HT-29 (cell line): ENCODE results near the gene LYPD6B. TPM values are rescaled to one million over a fixed set of nuclear protein-coding genes. Genes with fewer than 3 reads are reported as not detected.

Experiments
- DNase-seq: peaks from one replicate; pipeline ENCODE4 v3.0.0-alpha.2; 2015; ENCODE audit warnings: low spot score
- total RNA-seq: library from RNA; depleted of rRNA; stranded (reverse); fragments of >200 nt; shearing (Covaris generic); gene quantifications from 2 replicates; pipeline ENCODE4 v1.2.3, GENCODE V29; 2014

Gene LYPD6B
- total RNA-seq, 1 experiment from 2014 or later: 3.1 TPM

DNA sequence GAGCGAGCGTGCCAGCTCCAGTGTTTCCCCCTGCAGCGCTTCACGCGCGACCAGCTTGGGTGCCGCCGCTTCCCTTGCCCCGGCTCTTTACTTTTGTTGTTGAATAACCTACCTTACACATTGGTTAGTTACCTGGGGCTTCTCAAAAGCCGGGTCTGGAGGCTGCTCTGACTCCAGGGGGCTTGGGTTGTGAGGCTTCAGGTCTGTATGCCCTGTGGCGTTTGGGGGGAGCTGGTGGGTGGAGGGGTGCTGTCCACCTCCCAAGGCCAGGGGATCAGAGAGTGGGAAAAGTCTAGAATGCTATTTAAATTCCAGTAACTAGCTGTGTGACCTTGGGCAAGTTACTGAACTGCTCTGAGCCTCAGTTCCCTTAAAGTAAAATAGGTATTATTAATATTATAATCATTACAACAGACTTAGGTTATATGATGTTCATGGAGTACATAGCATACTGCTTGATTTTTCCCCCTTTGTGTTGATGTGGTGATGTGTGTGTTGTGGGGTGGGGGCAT, 770 bp downstream of the LYPD6B start:
- DNase-seq: no peak

GRCh38 chr2:149040451-149040850, 2.0 kb downstream of the LYPD6B start:
- peak; percentile 62 for DNase-seq

DNA sequence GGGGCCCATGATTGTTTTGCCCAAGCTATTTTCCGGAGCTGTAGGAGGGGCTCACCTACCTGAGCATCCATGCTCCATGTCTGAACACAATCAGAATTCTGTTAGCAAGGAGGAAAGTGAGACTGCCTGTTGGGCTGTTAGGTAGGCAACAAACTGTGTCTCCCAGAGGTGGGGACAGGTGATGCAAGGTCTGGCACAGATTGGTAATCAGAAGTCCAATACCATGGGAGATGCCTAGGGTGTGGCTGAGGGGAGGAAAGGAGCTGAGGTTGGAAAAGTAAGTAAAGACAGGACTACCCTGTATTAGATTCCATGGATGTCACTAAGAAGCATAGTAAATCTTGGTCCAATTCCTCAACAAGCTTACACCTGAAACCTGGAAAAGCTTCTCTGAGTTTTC, 3.0 kb downstream of the LYPD6B start:
- DNase-seq: no peak

DNA sequence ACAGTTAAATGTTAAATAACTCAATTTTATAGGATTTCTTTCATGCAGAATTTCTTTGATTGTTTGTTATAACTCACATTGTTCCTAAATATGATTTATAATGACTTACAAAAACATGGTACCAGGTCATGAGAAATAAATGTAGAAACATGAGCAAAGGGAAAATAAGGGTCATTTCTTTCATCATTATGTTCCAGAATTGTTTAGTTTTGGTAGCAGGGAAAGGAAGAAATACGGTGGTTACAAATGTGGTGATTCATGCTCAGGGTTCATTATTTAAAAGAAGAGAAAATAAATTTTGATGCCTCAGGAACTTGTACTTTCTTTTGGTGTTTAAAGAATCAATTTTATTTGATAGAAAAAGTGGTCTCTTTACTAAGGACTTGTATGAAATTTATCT, 4.4 kb downstream of the LYPD6B start:
- DNase-seq: no peak

GRCh38 chr2:149044500-149044899, 6.0 kb downstream of the LYPD6B start:
- DNase-seq: no peak

DNA sequence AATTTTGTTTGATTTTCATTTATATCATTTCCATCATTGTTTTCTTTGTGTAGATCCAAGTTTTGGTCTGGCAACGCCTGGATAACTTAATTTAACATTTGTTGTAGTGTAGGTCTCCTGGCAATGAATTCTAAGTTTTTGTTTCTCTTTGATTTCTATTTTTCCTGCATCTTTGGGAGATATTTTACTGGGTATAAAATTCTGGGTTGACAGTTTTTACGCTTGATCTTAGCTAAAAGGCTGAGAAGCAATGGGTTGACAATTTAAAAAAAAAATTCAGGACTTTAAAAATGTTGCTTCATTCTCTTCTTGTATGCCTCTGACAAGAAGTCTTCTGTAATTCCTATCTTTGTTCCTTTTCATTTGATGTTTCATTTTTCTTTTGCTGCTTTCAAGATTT, 8.6 kb downstream of the LYPD6B start:
- no peak for DNase-seq

- DNase-seq: no peak
These were observed 10.6 kb downstream of the LYPD6B start for GRCh38 chr2:149049142-149049541.

DNA sequence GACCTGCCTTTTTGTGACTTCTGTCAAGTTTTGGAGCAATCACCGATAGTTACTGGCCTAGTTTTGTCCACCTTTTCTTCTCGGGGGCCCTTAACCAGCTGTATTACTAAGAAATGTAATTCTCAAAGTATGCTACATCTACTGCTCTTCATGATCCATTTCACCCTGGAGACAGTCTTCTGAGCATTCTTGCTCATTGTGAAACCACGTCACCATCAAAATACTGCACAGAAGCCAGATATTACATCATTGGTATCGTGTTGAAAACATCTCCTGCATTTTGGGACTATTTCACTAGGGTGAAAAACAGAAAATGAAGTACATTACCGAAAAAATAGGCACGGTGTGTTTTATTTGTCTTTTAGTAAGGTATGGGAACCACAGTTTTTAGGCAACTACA, 11.7 kb downstream of the LYPD6B start:
- DNase-seq: no peak

DNA sequence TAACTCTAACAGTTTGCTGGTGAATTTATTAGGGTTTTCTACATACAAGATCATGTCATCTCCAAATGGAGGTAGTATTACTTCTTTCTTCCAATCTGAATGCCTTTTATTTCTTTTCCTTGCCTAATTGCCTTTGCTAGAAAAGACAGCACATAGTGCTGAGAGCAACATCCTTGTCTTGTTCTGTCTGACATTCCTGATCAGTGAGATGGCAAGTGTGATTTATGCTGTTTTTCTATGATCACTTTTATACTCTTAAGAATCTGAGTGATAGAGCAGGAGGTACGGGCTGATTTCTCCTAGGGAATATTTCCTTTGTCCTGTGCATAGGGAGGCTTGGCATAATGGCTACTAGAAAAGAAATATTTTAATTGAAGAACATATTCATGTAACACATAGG, 17.3 kb downstream of the LYPD6B start:
- DNase-seq: no peak

- no peak for DNase-seq
These were observed 18.2 kb downstream of the LYPD6B start for GRCh38 chr2:149056541-149057255.

- no peak for DNase-seq
These were observed 18.9 kb downstream of the LYPD6B start for GRCh38 chr2:149057401-149057800.

DNA sequence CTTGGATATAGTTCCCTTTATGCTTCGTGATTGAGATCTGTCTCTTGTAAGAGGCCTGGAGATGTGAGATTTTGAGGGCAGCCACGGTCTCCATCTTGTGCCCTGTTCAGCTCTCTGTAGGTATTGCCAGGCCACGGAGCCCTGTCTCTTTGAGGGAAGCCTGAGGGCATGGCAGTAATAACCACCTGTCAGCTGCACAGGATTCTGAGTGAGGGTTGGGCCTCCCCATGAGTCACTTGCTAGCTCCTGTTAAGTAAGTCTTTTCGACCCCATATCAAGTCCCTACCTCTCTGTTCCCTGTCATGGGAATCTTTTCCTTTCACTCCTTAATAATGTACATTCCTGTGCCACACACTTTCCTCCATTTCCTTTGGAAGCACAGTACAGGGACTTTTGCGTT, 20.4 kb downstream of the LYPD6B start:
- no peak for DNase-seq

- DNase-seq: no peak
These were observed 21.3 kb downstream of the LYPD6B start for GRCh38 chr2:149059822-149060221.

DNA sequence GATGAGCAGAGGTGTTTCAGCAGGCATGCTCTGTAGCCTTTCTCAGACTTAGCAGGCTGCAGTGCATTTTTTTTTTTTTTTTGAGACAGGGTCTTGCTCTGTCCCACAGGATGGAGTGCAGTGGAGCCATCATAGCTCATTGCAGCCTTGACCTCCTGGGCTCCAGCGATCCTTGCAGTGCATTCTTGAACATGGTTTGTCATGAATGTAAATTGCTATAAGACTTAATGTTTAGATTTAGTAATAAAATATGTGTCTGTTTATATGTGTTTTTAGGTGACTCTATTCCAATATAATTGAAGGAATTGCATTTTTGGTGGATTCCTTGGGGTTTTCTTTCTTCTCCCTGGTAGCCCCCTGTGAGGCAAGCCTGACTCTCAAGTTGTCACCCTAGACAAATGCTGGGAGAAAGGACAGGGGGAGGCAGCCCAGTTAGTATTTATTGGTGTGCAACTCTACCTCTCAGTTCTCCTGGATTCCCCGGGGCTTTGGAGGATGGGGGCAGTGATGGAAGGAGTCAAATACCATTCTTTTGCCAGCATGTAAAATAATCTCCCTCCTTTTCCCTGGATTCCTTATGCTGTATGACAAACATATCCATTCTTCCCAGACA, 22.7 kb downstream of the LYPD6B start:
- no peak for DNase-seq

GRCh38 chr2:149062531-149062930, 24.0 kb downstream of the LYPD6B start:
- DNase-seq: no peak

DNA sequence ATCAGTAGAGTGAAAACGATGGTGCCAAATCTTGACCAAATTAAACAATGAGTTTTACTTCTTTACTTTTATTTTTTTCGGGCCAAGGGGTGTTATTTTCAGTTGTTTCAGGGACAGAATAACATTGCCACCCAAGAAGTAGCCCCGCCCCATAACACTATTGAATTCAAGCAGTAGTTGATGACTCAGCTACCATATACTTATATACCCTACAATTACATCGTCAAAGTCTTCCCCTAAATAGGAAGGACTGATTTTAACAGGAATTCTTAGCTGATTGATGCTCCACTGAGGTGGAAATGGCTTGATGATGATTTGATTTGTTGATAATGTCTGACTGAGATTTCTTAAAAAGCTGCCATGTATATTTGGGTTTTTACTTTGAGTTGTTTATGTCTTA, 24.7 kb downstream of the LYPD6B start:
- no peak for DNase-seq

- peak; percentile 2 for DNase-seq
These were observed 25.9 kb downstream of the LYPD6B start for GRCh38 chr2:149064365-149064841.

DNA sequence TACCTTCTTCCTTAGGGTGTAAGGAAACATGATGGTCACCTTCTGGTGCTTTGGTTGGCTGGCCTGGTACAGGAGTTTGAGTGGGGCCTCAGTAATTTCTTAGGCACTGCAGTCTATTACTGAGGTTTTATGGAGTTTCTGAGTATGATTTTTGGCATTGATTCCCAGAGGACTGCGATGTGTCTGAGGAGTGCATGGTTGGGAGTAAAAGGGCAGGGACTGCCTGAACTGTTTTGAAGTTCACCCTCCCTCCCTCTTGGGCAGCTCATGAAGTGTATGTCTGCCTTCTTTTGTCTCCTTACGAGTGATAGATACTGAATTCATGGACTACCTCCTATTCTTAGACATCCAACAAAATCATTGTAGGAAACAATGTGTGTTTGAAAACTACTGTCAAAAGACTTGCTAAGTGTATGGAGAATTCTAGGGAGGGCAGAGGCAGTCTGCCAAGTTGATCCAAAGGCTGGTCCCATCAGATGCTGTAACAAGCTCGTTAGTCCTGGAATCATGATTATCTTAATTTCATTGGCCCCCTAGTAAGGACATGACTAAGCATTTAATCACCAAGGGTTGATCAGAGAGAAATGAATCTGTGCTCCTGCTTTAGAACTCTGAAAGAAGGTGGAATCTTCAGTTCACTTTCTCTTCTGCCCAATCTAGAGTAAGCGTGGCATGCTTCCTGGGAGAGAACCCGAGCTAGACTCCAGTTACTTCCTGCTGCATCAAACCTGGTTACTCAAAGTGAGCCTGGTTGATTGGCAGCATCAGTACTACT, 26.5 kb downstream of the LYPD6B start:
- DNase-seq: peak; percentile 2

GRCh38 chr2:149068225-149068995, 29.9 kb downstream of the LYPD6B start:
- no peak for DNase-seq

DNA sequence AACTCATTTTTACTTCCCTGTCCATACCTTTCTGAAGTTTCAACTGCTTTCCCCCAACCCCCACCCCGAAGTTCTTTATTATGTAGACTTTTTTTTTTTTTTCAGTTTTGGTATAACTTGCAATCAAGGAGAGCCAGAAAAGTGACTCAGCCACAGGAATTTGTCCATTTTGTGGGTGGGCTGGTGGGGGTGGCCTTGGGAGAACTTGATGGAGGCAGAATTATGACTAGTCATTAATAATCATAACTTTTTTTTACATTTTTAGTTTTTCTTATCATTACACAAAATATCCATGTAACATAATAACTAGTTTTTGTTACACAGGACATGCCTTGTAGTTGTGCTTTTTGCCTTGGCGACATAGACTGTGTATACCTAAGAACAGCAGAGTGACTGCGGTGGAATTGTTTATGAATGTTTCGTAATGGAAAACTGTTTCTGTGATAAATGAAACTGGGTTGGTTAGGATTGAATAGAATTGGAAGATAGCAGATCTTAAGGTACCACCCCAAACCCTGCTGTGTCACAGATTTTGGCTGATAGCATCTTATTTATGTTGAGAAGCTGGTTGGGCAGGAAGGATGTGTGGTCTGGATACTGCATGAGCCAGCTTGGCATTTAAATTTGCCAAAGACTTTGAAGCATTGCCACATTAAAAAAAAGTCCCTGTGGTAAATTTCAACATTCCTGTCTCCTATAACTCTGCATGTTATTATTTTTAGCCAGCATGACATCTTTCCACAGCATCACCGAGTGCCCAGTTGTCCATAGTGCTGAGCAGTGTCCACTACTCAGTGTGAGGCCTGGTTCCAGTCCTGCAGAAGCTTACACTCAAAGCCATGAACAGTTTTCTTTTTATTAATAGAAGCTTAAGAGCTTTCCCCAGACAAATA, 30.7 kb downstream of the LYPD6B start:
- peak; percentile 52 for DNase-seq
